SK-N-SH (cell line): ENCODE data around the gene PKNOX2. TPM values are rescaled to one million over a fixed set of nuclear protein-coding genes. Genes with fewer than 3 reads are reported as not detected.

Source experiments
- CTCF ChIA-PET: fragments of 300-600, 350-600 bp; formaldehyde crosslinking; extraction: SDS; loops from one replicate; lab custom pipeline; 2021; lab: Yijun Ruan, JAX
- POLR2A ChIA-PET: fragments of 350-600 bp; sonication (Branson Sonifier 250); formaldehyde crosslinking; extraction: SDS; loops from one replicate; lab custom pipeline; 2020; ENCODE audit warnings: antibody characterized with exemption, inconsistent platforms; lab: Yijun Ruan, JAX
- DNase-seq: peaks from one replicate; pipeline ENCODE4 v3.0.0; 2012
- H2AFZ ChIP-seq: fragments of 200-600 bp; sonication (generic); 2 replicates; pipeline ENCODE4 v1.8.1; 2016; ENCODE audit warnings: antibody characterized with exemption, mild to moderate bottlenecking, low read depth
- H3F3A ChIP-seq: fragments of 200-600 bp; sonication (generic); replicated peaks from 2 replicates; pipeline ENCODE3; 2016; ENCODE audit warnings: antibody characterized with exemption, mild to moderate bottlenecking; ENCODE audit not compliant: insufficient read depth
- H3K27ac ChIP-seq, 2 experiments: fragments of 200-500 bp in 1 of 2; fragments of 200-600 bp in 1 of 2; sonication (Bioruptor generic) in 1 of 2; sonication (generic), shearing (Covaris generic) in 1 of 2; 2 replicates each; pipeline versions ENCODE4 v1.5.1 to v1.6.1; 2014 to 2016; ENCODE audit warnings: low read depth in 2 of 2, inconsistent platforms in 1 of 2, low read length in 1 of 2, mild to moderate bottlenecking in 1 of 2, mixed read lengths in 1 of 2
- H3K27me3 ChIP-seq: fragments of 200-600 bp; sonication (generic), shearing (Covaris generic); 2 replicates; pipeline ENCODE4 v1.6.1; 2016; ENCODE audit warnings: mixed run types; ENCODE audit not compliant: insufficient read depth
- H3K36me3 ChIP-seq, 2 experiments: fragments of 200-500 bp in 1 of 2; fragments of 200-600 bp in 1 of 2; sonication (Bioruptor generic) in 1 of 2; sonication (generic) in 1 of 2; replicated peaks in 1 of 2; 2 replicates each; pipeline versions ENCODE3 to v1.5.1; 2014 to 2016; ENCODE audit warnings: low read length in 1 of 2, mild to moderate bottlenecking in 1 of 2; ENCODE audit not compliant: insufficient read depth in 2 of 2, control insufficient read depth in 1 of 2
- H3K4me1 ChIP-seq, 2 experiments: fragments of 200-500 bp in 1 of 2; fragments of 200-600 bp in 1 of 2; sonication (Bioruptor generic) in 1 of 2; sonication (generic), shearing (Covaris generic) in 1 of 2; 2 replicates each; pipeline versions ENCODE4 v1.5.1 to v1.6.1; 2014 to 2016; ENCODE audit warnings: low read depth in 1 of 2, low read length in 1 of 2, mixed run types in 1 of 2; ENCODE audit not compliant: insufficient read depth in 2 of 2, control insufficient read depth in 1 of 2
- H3K4me2 ChIP-seq: fragments of 200-600 bp; sonication (generic), shearing (Covaris generic); 2 replicates; pipeline ENCODE4 v1.6.1; 2017; ENCODE audit warnings: mixed run types
- H3K4me3 ChIP-seq, 2 experiments: fragments of 200-500 bp in 1 of 2; fragments of 200-600 bp in 1 of 2; sonication (Bioruptor generic) in 1 of 2; sonication (generic), shearing (Covaris generic) in 1 of 2; 2 replicates each; pipeline versions ENCODE4 v1.5.1 to v1.8.1; 2014 to 2016; ENCODE audit warnings: low read depth in 2 of 2, inconsistent platforms in 1 of 2, low read length in 1 of 2, mild to moderate bottlenecking in 1 of 2, mixed read lengths in 1 of 2, moderate library complexity in 1 of 2
- H3K79me2 ChIP-seq: fragments of 200-600 bp; sonication (generic); 2 replicates; pipeline ENCODE4 v1.8.1; 2017; ENCODE audit warnings: mild to moderate bottlenecking; ENCODE audit not compliant: insufficient read depth
- H3K9ac ChIP-seq: fragments of 200-600 bp; sonication (generic); 2 replicates; pipeline ENCODE4 v1.6.1; 2017; ENCODE audit warnings: mixed run types
- H3K9me2 ChIP-seq: fragments of 200-600 bp; sonication (generic); 2 replicates; pipeline ENCODE4 v1.6.1; 2017; ENCODE audit warnings: mixed run types
- H3K9me3 ChIP-seq: fragments of 200-600 bp; sonication (generic); 2 replicates; pipeline ENCODE4 v1.6.1; 2017; ENCODE audit warnings: mixed run types, mild to moderate bottlenecking, moderate library complexity
- H4K20me1 ChIP-seq: fragments of 200-600 bp; sonication (generic); 2 replicates; pipeline ENCODE4 v1.6.1; 2017; ENCODE audit warnings: mild to moderate bottlenecking, mixed run types; ENCODE audit not compliant: insufficient read depth
- ELF1 ChIP-seq: IDR thresholded peaks from 2 replicates; pipeline ENCODE4 v1.4.0; 2012
- EZH2phosphoT487 ChIP-seq: fragments of 200-600 bp; sonication (generic); IDR thresholded peaks from 2 replicates; pipeline ENCODE4 v1.6.1; 2017; ENCODE audit warnings: low read depth, mixed run types, mild to moderate bottlenecking, antibody characterized with exemption, moderate library complexity, borderline replicate concordance
- FOSL2 ChIP-seq: IDR thresholded peaks from 2 replicates; pipeline ENCODE4 v1.4.0; 2012; ENCODE audit warnings: low read depth, mild to moderate bottlenecking, moderate library complexity, borderline replicate concordance
- FOXM1 ChIP-seq: IDR thresholded peaks from 2 replicates; pipeline ENCODE4 v1.4.0; 2012; ENCODE audit warnings: low read depth, mild to moderate bottlenecking
- GATA2 ChIP-seq: sonication (generic); formaldehyde crosslinking; IDR thresholded peaks from 2 replicates; pipeline ENCODE4 v1.5.0; 2020; ENCODE audit warnings: mild to moderate bottlenecking, missing genetic modification reagents
- MAX ChIP-seq: IDR thresholded peaks from 2 replicates; pipeline ENCODE4 v1.4.0; 2012; ENCODE audit warnings: low read depth
- MEF2A ChIP-seq: IDR thresholded peaks from 2 replicates; pipeline ENCODE4 v1.4.0; 2012; ENCODE audit warnings: low read depth, borderline replicate concordance
- NFIC ChIP-seq: IDR thresholded peaks from 2 replicates; pipeline ENCODE4 v1.4.0; 2012; ENCODE audit warnings: borderline replicate concordance
- NRF1 ChIP-seq: IDR thresholded peaks from 2 replicates; pipeline ENCODE4 v1.6.1; 2012; ENCODE audit warnings: low read depth, mild to moderate bottlenecking, low read length
- RAD21 ChIP-seq: IDR thresholded peaks from 2 replicates; pipeline ENCODE4 v1.6.1; 2012; ENCODE audit warnings: mild to moderate bottlenecking, low read length
- REST ChIP-seq: IDR thresholded peaks from 2 replicates; pipeline ENCODE4 v1.6.1; 2012; ENCODE audit warnings: mild to moderate bottlenecking, low read depth, low read length, moderate library complexity
- SIN3A ChIP-seq: IDR thresholded peaks from 2 replicates; pipeline ENCODE4 v1.6.1; 2012; ENCODE audit warnings: low read depth, mild to moderate bottlenecking, low read length, moderate library complexity, borderline replicate concordance
- SMC3 ChIP-seq: IDR thresholded peaks from 2 replicates; pipeline ENCODE4 v1.6.1; 2012; ENCODE audit warnings: low read depth, low read length, improper control_type of control experiment
- TAF1 ChIP-seq: IDR thresholded peaks from 2 replicates; pipeline ENCODE4 v1.6.1; 2012; ENCODE audit warnings: low read depth, mild to moderate bottlenecking, low read length, moderate library complexity, borderline replicate concordance
- TCF12 ChIP-seq: IDR thresholded peaks from 2 replicates; pipeline ENCODE4 v1.4.0; 2012
- TEAD4 ChIP-seq: IDR thresholded peaks from 2 replicates; pipeline ENCODE4 v1.4.0; 2012; ENCODE audit warnings: mild to moderate bottlenecking, borderline replicate concordance; ENCODE audit not compliant: insufficient read depth
- YY1 ChIP-seq: IDR thresholded peaks from 2 replicates; pipeline ENCODE4 v1.4.0; 2012; ENCODE audit warnings: low read depth, mild to moderate bottlenecking
- ZBTB33 ChIP-seq: IDR thresholded peaks from 2 replicates; pipeline ENCODE4 v1.4.0; 2012; ENCODE audit warnings: low read depth, borderline replicate concordance
- WGBS: methylation state at CpG from one replicate; pipeline ENCODE4 v1.1.6; 2017; ENCODE audit warnings: low lambda C conversion rate; 5-methylcytosine and 5-hydroxymethylcytosine counted together
- polyA plus RNA-seq, 3 experiments: library from polyadenylated mRNA; depleted of rRNA; stranded (reverse); fragments of >200 nt; gene quantifications; 2 replicates each; pipeline ENCODE4 v1.2.3, GENCODE V29; 2012
- TF ChIP-seq, protein P1 (sequence below): fragments of 150-350 bp; IDR thresholded peaks from 2 replicates; pipeline ENCODE4 v1.6.1; 2016; ENCODE audit warnings: mild to moderate bottlenecking, low read depth, low read length
- TF ChIP-seq, protein P2 (sequence below): IDR thresholded peaks from 2 replicates; pipeline ENCODE4; 2012

The PKNOX2 gene
- polyA plus RNA-seq, 1 of the 3 experiments (the other 2 are of a cell fraction), result 0.02 TPM

GRCh38 chr11:125229916-125230315, 65.4 kb downstream of the PKNOX2 start:
- no peak overlapping the region for H2AFZ ChIP-seq
- no peaks in the 10 kb centered on the region for H3K36me3 ChIP-seq
- WGBS, result 20% methylated on average over 1 of the region's 2 CpGs
- no peak overlapping the region for H3K4me3 ChIP-seq
- H3K27me3 ChIP-seq, result no peaks in the 10 kb centered on the region
- H3K79me2 ChIP-seq, result no peaks in the 10 kb centered on the region
- H3F3A ChIP-seq, result no peaks in the 10 kb centered on the region
- H3K9me3 ChIP-seq, result no peaks in the 10 kb centered on the region
- no peak overlapping the region for H3K4me2 ChIP-seq
- no peaks in the 10 kb centered on the region for H3K4me1 ChIP-seq
- ChIA-PET CTCF (no interaction called here), POLR2A (no interaction called here)
- no peaks in the 10 kb centered on the region for H3K9me2 ChIP-seq
- DNase-seq, result no peak
- TF ChIP-seq MEF2A, result no peak
- TF ChIP-seq ELF1, result no peak
- no peak for TF ChIP-seq EZH2phosphoT487
- no peak for TF ChIP-seq NRF1
- no peak for TF ChIP-seq TEAD4
- no peak for TF ChIP-seq FOSL2
- TF ChIP-seq, protein P1, sequence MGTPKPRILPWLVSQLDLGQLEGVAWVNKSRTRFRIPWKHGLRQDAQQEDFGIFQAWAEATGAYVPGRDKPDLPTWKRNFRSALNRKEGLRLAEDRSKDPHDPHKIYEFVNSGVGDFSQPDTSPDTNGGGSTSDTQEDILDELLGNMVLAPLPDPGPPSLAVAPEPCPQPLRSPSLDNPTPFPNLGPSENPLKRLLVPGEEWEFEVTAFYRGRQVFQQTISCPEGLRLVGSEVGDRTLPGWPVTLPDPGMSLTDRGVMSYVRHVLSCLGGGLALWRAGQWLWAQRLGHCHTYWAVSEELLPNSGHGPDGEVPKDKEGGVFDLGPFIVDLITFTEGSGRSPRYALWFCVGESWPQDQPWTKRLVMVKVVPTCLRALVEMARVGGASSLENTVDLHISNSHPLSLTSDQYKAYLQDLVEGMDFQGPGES, result no peak
- no peak for TF ChIP-seq RAD21
- TF ChIP-seq ZBTB33, result no peak
- H3K27ac ChIP-seq, result no peak overlapping the region
- H3K9ac ChIP-seq, result no peak overlapping the region
- no peaks in the 10 kb centered on the region for H4K20me1 ChIP-seq

DNA sequence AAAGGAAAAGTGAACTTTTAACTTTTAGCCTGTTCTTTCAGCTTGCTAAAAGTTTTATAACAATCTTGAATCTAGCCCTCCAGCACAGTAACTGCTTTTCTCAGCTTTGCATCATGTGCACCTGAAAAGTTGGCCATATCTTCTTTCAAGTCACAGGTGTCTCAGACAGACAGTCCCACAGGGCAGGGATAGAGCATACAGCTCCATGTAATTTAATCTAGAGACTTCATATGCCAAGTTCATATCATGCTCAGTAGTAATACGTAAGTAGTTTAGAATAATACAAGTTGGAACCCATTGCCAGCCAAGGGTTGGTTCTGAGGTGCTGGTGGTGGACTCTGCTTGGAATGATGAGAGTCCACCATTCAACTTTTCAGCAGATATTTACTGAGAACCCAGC, 68.6 kb downstream of the PKNOX2 start:
- H4K20me1 ChIP-seq, result no peaks in the 10 kb centered on the region
- DNase-seq, result no peak
- H3K9me2 ChIP-seq, result no peaks in the 10 kb centered on the region
- 27% methylated on average over 1 of the region's 1 CpG for WGBS
- no peaks in the 10 kb centered on the region for H3K27me3 ChIP-seq
- no peak overlapping the region for H3K9ac ChIP-seq
- no peak overlapping the region for H3K27ac ChIP-seq
- H3K4me2 ChIP-seq, result no peak overlapping the region
- H3K9me3 ChIP-seq, result no peaks in the 10 kb centered on the region
- H2AFZ ChIP-seq, result no peak overlapping the region
- H3K36me3 ChIP-seq, result no peaks in the 10 kb centered on the region
- no peaks in the 10 kb centered on the region for H3K79me2 ChIP-seq
- CTCF ChIA-PET, result interaction anchor here (0.8 to 1.5 kb wide), 2 partner anchors 9 to 25 kb away, joined by 3 to 6 read pairs; no protein-coding TSS in a partner anchor
- H3K4me3 ChIP-seq, result no peak overlapping the region
- H3F3A ChIP-seq, result no peaks in the 10 kb centered on the region
- POLR2A ChIA-PET, result no interaction called here
- no peaks in the 10 kb centered on the region; a peak in 1 of 4 replicates for H3K4me1 ChIP-seq
- TF ChIP-seq MEF2A (no peak), SMC3 (no peak), GATA2 (no peak), EZH2phosphoT487 (no peak), NRF1 (no peak), TAF1 (no peak), NFIC (no peak), RAD21 (no peak), MAX (no peak), YY1 (no peak), REST (no peak), SIN3A (no peak), TCF12 (no peak), FOXM1 (no peak), ELF1 (no peak)
- TF ChIP-seq, protein P2, sequence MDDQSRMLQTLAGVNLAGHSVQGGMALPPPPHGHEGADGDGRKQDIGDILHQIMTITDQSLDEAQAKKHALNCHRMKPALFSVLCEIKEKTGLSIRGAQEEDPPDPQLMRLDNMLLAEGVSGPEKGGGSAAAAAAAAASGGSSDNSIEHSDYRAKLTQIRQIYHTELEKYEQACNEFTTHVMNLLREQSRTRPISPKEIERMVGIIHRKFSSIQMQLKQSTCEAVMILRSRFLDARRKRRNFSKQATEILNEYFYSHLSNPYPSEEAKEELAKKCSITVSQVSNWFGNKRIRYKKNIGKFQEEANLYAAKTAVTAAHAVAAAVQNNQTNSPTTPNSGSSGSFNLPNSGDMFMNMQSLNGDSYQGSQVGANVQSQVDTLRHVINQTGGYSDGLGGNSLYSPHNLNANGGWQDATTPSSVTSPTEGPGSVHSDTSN, result no peak
